AG09319 (cell line): ENCODE measurements around the gene RGMA.

Source experiments
- DNase-seq: peaks from one replicate; pipeline ENCODE4 v3.0.0-alpha.2; 2010; ENCODE audit warnings: low read depth; ENCODE audit errors: extremely low read depth
- CTCF ChIP-seq: IDR thresholded peaks from 2 replicates; pipeline ENCODE4 v1.5.1; 2011; ENCODE audit warnings: low read depth, mild to moderate bottlenecking, inconsistent platforms, low read length, moderate library complexity

Gene RGMA

DNA sequence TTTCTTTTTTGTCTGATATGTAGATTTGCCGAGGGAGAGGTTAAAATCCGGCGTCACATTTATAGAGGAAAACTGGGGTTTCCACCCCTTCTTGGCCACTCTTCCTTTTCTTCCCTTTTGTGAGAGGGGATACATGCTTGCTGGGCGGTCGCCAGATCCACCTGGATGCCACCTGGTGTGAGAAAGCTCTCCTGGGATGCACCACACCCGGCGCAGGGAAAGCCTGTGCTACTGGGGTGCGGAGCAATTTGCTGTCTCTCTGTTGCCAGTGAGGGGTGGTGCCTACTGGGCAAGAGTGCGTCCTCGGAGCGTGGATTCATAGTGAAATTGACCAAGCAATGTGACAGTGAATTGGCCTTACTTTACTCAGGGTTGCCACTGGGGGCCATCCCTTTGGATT is 2.5 kb upstream of the RGMA start:
- DNase-seq: no peak
- TF ChIP-seq CTCF: no peak

DNA sequence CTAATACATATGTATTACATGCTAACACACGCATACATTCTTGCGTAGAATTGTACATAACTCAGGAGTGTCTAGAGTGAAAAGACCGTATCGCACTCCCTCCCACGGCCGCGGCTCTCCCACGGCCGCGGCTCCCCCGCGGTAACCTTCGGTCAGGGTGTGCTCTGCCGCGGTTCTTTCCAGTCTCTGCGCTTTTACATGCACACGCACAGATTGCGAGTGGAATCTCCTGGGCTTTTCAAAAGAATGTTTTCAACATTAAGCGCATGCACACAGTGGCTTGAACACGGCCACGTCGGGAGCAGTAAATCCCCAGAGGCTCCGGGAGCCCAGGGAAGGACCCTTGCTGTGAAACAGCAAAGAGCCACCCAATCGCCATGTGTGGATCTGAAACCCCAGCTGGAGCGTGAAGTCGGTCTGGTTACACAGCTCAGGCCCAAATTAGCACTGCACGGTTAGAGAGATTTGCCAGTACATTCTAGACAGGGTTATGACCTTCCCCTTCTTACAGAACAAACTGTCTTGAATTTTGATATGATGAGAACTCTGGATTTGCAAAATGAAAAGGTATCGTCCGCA is 805 bp upstream of the RGMA start:
- no peak for TF ChIP-seq CTCF
- no peak for DNase-seq

DNA sequence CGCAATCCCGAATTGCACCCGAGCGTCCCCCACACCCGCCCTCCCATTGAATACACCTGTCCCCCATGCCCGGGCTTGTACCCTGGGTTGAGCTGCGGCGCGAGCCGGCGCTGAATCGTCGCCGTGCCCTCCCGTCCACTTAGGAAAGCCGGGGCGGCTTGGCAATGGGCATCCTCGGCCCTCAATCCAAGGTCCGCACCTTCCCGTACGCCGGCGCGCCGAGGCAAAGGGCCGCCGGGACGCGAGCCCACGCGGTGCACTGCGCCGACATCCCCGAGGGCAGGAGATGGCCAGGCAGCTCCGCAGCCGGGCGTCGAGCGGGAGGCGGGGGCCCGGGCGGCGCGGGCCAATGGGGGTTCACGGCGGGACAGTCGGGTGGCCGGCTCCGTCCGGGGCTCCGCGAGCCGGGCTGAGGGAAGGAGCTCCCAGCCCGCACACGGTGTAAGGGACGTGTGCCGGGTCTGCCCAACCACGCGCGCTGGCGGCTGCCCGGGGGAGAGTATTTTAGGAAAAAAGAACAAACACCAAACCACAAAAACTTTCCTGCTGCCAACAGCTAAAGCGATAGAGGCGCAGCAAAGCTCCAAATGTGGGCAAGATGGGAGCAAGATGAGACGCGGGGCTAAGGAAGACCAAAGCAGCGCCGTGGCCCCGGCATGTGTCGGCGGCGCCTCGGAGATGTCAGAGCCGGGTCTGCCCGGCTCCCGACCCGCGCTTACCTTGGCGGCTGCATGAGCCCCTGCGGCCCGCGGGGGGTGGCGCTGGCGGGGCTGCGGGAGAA is 621 bp downstream of the RGMA start:
- DNase-seq: no peak
- TF ChIP-seq CTCF: no peak

DNA sequence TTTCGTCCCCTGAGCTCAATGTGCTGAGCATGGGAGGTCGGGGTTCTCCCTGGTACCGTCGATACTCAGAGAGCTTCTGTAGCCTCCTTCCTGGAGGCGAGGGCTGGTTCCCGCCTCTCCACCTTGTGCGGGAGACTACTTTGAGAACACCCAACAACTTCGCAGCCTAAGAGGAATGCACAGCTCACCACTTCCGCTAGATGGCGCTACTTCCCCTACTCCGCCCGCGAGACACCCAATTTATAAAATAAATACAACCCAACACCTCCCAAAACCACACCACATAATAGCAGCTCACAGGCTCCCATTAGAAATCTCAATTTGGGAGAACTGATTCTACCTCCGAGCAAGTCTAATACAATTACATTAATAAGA is 1.2 kb downstream of the RGMA start:
- DNase-seq: no peak
- TF ChIP-seq CTCF: peak; percentile 80

GRCh38 chr15:93086791-93087190 is 2.2 kb downstream of the RGMA start:
- no peak for TF ChIP-seq CTCF
- no peak for DNase-seq

DNA sequence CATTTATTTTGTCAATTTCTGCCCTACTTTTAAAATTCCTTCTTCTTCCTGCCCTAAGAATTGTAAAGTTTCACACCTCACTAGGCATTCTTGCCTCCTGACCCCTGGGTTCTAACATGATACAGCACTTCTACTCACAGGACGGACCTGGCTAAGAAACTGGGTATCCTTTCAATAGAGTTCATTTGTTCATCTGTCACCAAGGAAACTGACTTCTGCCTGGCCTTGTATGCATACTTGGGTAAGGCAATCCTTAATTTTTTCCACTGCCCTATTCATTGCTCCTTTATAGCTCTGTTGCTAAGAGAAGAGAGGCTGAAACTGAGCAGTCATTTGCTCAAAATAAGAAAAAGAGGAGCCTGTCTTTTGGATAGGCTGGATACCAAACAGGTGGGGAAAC is 3.3 kb downstream of the RGMA start:
- DNase-seq: no peak
- TF ChIP-seq CTCF: no peak

GRCh38 chr15:93082861-93083260 is 6.2 kb downstream of the RGMA start:
- DNase-seq: no peak
- TF ChIP-seq CTCF: no peak
